ENCODE data around the gene UNC5A. TPM values are rescaled to one million over a fixed set of nuclear protein-coding genes. Genes with fewer than 3 reads are reported as not detected.

UNC5A gene
- total and polyA plus RNA-seq, 2 of the 8 experiments (the other 6 are each of a cell fraction or from before 2014, with no cell fraction given) = 4.0 to 7.6 TPM

- no peaks in the 10 kb centered on the region for H3K9me3 ChIP-seq (ENCODE audit: insufficient read depth in 2 of 2, low read depth in 1 of 2, low read length in 1 of 2)
- ChIA-PET CTCF (ENCODE audit: partially characterized antibody) (interaction anchor here (0.7 to 4.9 kb wide), 8 partner anchors 20 to 161 kb away, joined by 3 to 26 read pairs (median 4); no protein-coding TSS in a partner anchor), POLR2A (ENCODE audit: partially characterized antibody) (interaction anchor here (0.6 to 1.2 kb wide), 2 partner anchors 292 to 312 kb away, joined by 3 read pairs; no protein-coding TSS in a partner anchor)
- no peak overlapping the region for H4K91ac ChIP-seq (replicated peaks; ENCODE audit: insufficient read length, low read length)
- 87% methylated on average over 5 of the region's 5 CpGs; no CpG with 5 or more reads in 1 of the 2 experiments for WGBS, 2 experiments (ENCODE audit: extremely low coverage in 1 of 2, insufficient coverage in 1 of 2, insufficient read length in 1 of 2, insufficient replicate concordance in 2 of 2, low coverage in 1 of 2, low lambda C conversion rate in 2 of 2, missing lambda C conversion rate in 1 of 2)
- H3K18ac ChIP-seq (ENCODE audit: extremely low read depth, low read length) = no peak overlapping the region
- no peaks in the 10 kb centered on the region for H3K36me3 ChIP-seq (ENCODE audit: control insufficient read depth in 2 of 4, insufficient read depth in 4 of 4, low read length in 3 of 4)
- no peak overlapping the region for H2BK20ac ChIP-seq (ENCODE audit: low read length)
- no peak overlapping the region for H2BK5ac ChIP-seq (ENCODE audit: low read depth, low read length)
- H3K27me3 ChIP-seq (replicated peaks in 1 of 4; ENCODE audit: control insufficient read depth in 3 of 4, extremely low read depth in 1 of 4, insufficient read depth in 3 of 4, low read length in 3 of 4) = peaks cover 0 to 6% (median 4%) of the 10 kb centered on the region in 4 experiments; a peak in 2 of 7 replicates
- H3K79me1 ChIP-seq (ENCODE audit: low read depth, low read length) = no peaks in the 10 kb centered on the region; the same call in 1 of the 2 replicates
- H3K23me2 ChIP-seq (ENCODE audit: low read depth, low read length) = peaks cover 7% of the 10 kb centered on the region; the same call in 1 of the 2 replicates
- H3K4ac ChIP-seq (replicated peaks; ENCODE audit: insufficient read length, low read depth, low read length) = no peak overlapping the region
- no peaks in the 10 kb centered on the region for H3K79me2 ChIP-seq (ENCODE audit: control insufficient read depth in 1 of 2, insufficient read depth in 2 of 2, low read length in 2 of 2)
- no peak overlapping the region for H4K8ac ChIP-seq (ENCODE audit: extremely low read depth, insufficient read depth, low read length)
- H4K5ac ChIP-seq (ENCODE audit: insufficient read length, low read depth, low read length) = no peak overlapping the region
- H3K4me1 ChIP-seq (replicated peaks in 1 of 4; ENCODE audit: control insufficient read depth in 3 of 4, insufficient read depth in 4 of 4, low read length in 3 of 4) = peaks cover 4 to 28% (median 13%) of the 10 kb centered on the region in 4 experiments
- H2AK5ac ChIP-seq (ENCODE audit: low read depth, low read length) = peak overlapping the region; percentile 41; the same call in 1 of the 2 replicates
- no peak overlapping the region for H3K9ac ChIP-seq (replicated peaks in 1 of 4; ENCODE audit: extremely low read depth in 1 of 4, low read depth in 3 of 4, low read length in 3 of 4)
- FAIRE-seq = peak; percentile 55
- H2BK120ac ChIP-seq (replicated peaks; ENCODE audit: low read depth, low read length) = no peak overlapping the region
- H3K23ac ChIP-seq (ENCODE audit: insufficient read length) = no peak overlapping the region
- H3K4me2 ChIP-seq (ENCODE audit: insufficient read depth in 1 of 2, low read depth in 2 of 2, low read length in 2 of 2) = no peak overlapping the region
- no peak overlapping the region for H3K4me3 ChIP-seq (ENCODE audit: extremely low read depth in 1 of 4, insufficient read depth in 2 of 4, low read depth in 3 of 4, low read length in 4 of 4)
- H3K27ac ChIP-seq (ENCODE audit: low read depth, low read length) = no peak overlapping the region
- no peak overlapping the region for H2BK12ac ChIP-seq (ENCODE audit: low read depth, low read length)
- H2BK15ac ChIP-seq (ENCODE audit: low read length) = 0 out of 2 replicates have a peak overlapping the region, but pooled peaks have one; percentile 77
- H2AFZ ChIP-seq (ENCODE audit: low read length) = no peak overlapping the region
- H4K20me1 ChIP-seq (replicated peaks in 1 of 2; ENCODE audit: control insufficient read depth in 1 of 2, insufficient read depth in 2 of 2, low read length in 2 of 2) = peaks cover 0 to 3% of the 10 kb centered on the region in 2 experiments
- DNase-seq (ENCODE audit: low read depth in 1 of 2, low spot score in 2 of 2) = no peak
- H3K56ac ChIP-seq (replicated peaks; ENCODE audit: insufficient read length, low read depth, low read length) = no peak overlapping the region
- no peak overlapping the region for H3K14ac ChIP-seq (ENCODE audit: insufficient read length)
- TF ChIP-seq GABPA (IDR thresholded peaks at IDR 0.05; ENCODE audit: borderline replicate concordance, insufficient read depth, low read length) (no peak), RAD21 (IDR thresholded peaks at IDR 0.05 in 1 of 2, conservative IDR thresholded peaks at IDR 0.05 in 1 of 2; ENCODE audit: low read depth in 2 of 2, low read length in 2 of 2) (no peak), BCL11A (IDR thresholded peaks at IDR 0.05; ENCODE audit: low read depth in 2 of 2, low read length in 2 of 2) (no peak), FOSL1 (IDR thresholded peaks at IDR 0.05; ENCODE audit: insufficient read depth, low read depth, low read length) (no peak), SP4 (IDR thresholded peaks at IDR 0.05; ENCODE audit: low read length) (no peak), BRCA1 (IDR thresholded peaks at IDR 0.05; ENCODE audit: low read depth, low read length) (no peak), CTCF (IDR thresholded peaks at IDR 0.05; ENCODE audit: control extremely low read depth in 1 of 3, insufficient read depth in 1 of 3, low read depth in 1 of 3, low read length in 3 of 3) (no peak), SIN3A (conservative IDR thresholded peaks at IDR 0.05 in 1 of 2, IDR thresholded peaks at IDR 0.05 in 1 of 2; ENCODE audit: low read depth in 1 of 2, low read length in 2 of 2) (no peak), ATF3 (IDR thresholded peaks at IDR 0.05; ENCODE audit: insufficient read depth, low read depth, low read length) (no peak)
Observed at GRCh38 chr5:176819476-176819875, 9.1 kb downstream of the UNC5A start.

Data from H1 (cell line).